ENCODE results near the gene SBNO2.

The SBNO2 gene

DNA sequence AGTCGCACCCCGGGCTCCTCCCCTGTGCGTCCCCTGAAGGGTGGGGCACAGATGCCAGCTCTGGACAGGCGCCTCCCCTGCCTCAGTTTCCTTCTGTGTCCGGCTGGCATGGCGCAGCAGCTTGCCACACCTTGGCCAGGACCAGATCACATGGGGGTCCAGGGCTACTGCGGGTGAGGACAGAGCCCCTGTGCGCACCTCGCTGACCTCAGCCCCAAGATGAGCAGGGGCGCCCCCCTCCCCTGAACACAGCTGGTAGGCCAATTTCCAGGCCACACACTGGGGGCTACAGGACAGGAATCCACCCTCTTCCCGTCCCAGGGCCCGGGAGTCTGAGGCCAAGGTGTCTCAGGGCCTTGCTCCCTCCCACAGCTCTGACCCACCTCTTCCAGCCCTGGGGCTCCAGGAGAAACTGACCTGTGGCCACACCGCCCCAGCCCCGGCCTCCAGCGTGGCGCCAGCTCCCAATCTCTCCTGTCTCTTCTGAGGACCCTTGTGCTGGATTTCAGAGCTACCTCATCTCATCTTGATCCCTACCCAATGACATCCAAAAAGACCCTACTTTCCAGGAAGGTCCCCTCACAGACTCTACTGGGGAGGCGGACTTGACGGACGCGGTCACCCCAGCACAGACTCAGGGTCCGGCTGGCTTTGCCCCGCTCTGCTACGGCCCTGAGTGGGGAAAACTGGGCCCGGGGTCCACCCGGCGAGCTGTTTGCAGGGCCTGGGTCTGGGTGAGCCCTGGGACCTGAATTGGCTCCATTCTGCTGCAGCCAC lies 28.2 kb downstream of the SBNO2 start:
- H3K9ac ChIP-seq (ENCODE audit: low read depth, low read length, poor library complexity, severe bottlenecking) = no peak overlapping the region
- no peaks in the 10 kb centered on the region for H3K4me1 ChIP-seq (ENCODE audit: insufficient read depth, low read length, poor library complexity, severe bottlenecking)
- no peak overlapping the region for H3K4me2 ChIP-seq (ENCODE audit: low read depth, low read length, poor library complexity, severe bottlenecking)
- no peaks in the 10 kb centered on the region for H3F3A ChIP-seq (ENCODE audit: low read depth)
- no peak for TF ChIP-seq EZH2phosphoT487 (IDR thresholded peaks at IDR 0.05; ENCODE audit: borderline replicate concordance)
- TF ChIP-seq, protein P1, sequence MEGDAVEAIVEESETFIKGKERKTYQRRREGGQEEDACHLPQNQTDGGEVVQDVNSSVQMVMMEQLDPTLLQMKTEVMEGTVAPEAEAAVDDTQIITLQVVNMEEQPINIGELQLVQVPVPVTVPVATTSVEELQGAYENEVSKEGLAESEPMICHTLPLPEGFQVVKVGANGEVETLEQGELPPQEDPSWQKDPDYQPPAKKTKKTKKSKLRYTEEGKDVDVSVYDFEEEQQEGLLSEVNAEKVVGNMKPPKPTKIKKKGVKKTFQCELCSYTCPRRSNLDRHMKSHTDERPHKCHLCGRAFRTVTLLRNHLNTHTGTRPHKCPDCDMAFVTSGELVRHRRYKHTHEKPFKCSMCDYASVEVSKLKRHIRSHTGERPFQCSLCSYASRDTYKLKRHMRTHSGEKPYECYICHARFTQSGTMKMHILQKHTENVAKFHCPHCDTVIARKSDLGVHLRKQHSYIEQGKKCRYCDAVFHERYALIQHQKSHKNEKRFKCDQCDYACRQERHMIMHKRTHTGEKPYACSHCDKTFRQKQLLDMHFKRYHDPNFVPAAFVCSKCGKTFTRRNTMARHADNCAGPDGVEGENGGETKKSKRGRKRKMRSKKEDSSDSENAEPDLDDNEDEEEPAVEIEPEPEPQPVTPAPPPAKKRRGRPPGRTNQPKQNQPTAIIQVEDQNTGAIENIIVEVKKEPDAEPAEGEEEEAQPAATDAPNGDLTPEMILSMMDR (conservative IDR thresholded peaks at IDR 0.05; ENCODE audit: low read length) = no peak
- no peak overlapping the region for H2AFZ ChIP-seq (ENCODE audit: low read length)
- peaks cover 3% of the 10 kb centered on the region; the same call in 1 of the 2 replicates for H3K36me3 ChIP-seq (ENCODE audit: insufficient read depth, low read length)
- H4K20me1 ChIP-seq (ENCODE audit: insufficient read depth, low read length, poor library complexity, severe bottlenecking) = no peaks in the 10 kb centered on the region
- H3K79me2 ChIP-seq (ENCODE audit: insufficient read depth, low read length) = no peaks in the 10 kb centered on the region
- H3K9me2 ChIP-seq (replicated peaks; ENCODE audit: low read depth, low read length) = no peaks in the 10 kb centered on the region
- no peaks in the 10 kb centered on the region for H3K9me3 ChIP-seq (ENCODE audit: insufficient read depth, low read depth, low read length)
- no peaks in the 10 kb centered on the region for H3K27me3 ChIP-seq (ENCODE audit: insufficient read depth, low read length, poor library complexity, severe bottlenecking)
- no peak overlapping the region for H3K4me3 ChIP-seq (ENCODE audit: low read length, poor library complexity, severe bottlenecking)

DNA sequence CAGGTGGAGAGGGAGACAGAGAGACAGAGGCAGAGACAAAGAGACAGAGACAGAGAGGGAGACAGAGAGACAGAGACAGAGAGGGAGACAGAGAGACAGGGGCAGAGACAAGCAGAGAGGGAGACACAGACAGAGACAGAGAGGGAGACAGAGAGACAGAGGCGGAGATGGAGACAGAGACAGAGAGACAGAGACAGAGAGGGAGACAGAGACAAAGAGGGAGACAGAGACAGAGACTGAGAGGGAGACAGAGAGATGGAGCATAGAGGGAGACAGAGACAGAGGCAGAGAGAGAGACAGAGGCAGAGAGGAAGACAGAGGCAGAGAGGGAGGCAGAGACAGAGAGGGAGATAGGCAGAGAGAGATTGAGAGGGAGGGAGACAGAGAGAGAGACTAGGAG lies 29.3 kb downstream of the SBNO2 start:
- no peaks in the 10 kb centered on the region for H4K20me1 ChIP-seq (ENCODE audit: insufficient read depth, low read length, poor library complexity, severe bottlenecking)
- no peaks in the 10 kb centered on the region for H3K9me3 ChIP-seq (ENCODE audit: insufficient read depth, low read depth, low read length)
- no peaks in the 10 kb centered on the region for H3K79me2 ChIP-seq (ENCODE audit: insufficient read depth, low read length)
- no peak overlapping the region for H3K9ac ChIP-seq (ENCODE audit: low read depth, low read length, poor library complexity, severe bottlenecking)
- peaks cover 3% of the 10 kb centered on the region; the same call in 1 of the 2 replicates for H3K36me3 ChIP-seq (ENCODE audit: insufficient read depth, low read length)
- no peaks in the 10 kb centered on the region for H3K4me1 ChIP-seq (ENCODE audit: insufficient read depth, low read length, poor library complexity, severe bottlenecking)
- H3K4me2 ChIP-seq (ENCODE audit: low read depth, low read length, poor library complexity, severe bottlenecking) = no peak overlapping the region
- TF ChIP-seq, protein P1 (conservative IDR thresholded peaks at IDR 0.05; ENCODE audit: low read length) = no peak
- no peak for TF ChIP-seq EZH2phosphoT487 (IDR thresholded peaks at IDR 0.05; ENCODE audit: borderline replicate concordance)
- H3K27me3 ChIP-seq (ENCODE audit: insufficient read depth, low read length, poor library complexity, severe bottlenecking) = no peaks in the 10 kb centered on the region
- H2AFZ ChIP-seq (ENCODE audit: low read length) = no peak overlapping the region
- H3F3A ChIP-seq (ENCODE audit: low read depth) = no peaks in the 10 kb centered on the region
- H3K4me3 ChIP-seq (ENCODE audit: low read length, poor library complexity, severe bottlenecking) = no peak overlapping the region
- H3K9me2 ChIP-seq (replicated peaks; ENCODE audit: low read depth, low read length) = no peaks in the 10 kb centered on the region

DNA sequence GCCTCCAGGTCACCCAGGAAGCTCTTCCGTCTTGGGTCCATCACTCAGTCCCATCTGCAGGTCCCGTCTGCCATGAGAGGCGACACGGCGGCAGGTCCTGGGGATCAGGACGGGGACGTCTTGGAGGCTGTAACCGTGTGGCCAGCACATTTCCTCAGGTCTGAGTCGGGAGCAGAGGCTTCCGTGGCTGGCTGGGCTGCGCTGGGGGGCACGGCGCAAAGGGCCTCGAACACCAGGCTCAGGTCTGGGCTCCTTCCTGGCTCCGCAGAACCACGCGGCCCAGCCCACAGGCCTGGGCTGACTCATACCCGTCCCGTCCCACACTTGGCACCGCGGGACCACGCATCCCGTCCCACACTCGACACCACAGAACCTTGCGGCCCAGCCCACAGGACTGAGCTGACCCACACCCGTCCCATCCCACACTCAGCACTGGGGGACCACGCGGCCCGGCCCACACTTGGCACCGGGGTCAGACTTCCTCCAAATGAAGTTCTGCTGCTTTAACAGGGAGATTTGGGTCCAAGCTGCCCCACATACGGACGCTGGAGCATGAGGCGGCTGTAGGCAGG lies 30.2 kb downstream of the SBNO2 start:
- Histone ChIP-seq H3K9me3 (ENCODE audit: insufficient read depth, low read depth, low read length) (no peaks in the 10 kb centered on the region), H3K9me2 (replicated peaks; ENCODE audit: low read depth, low read length) (no peaks in the 10 kb centered on the region), H4K20me1 (ENCODE audit: insufficient read depth, low read length, poor library complexity, severe bottlenecking) (no peaks in the 10 kb centered on the region), H3K4me1 (ENCODE audit: insufficient read depth, low read length, poor library complexity, severe bottlenecking) (no peaks in the 10 kb centered on the region), H3K79me2 (ENCODE audit: insufficient read depth, low read length) (no peaks in the 10 kb centered on the region), H3K36me3 (ENCODE audit: insufficient read depth, low read length) (no peaks in the 10 kb centered on the region; the same call in 1 of the 2 replicates), H3K4me3 (ENCODE audit: low read length, poor library complexity, severe bottlenecking) (no peak overlapping the region), H3K27me3 (ENCODE audit: insufficient read depth, low read length, poor library complexity, severe bottlenecking) (no peaks in the 10 kb centered on the region), H3K4me2 (ENCODE audit: low read depth, low read length, poor library complexity, severe bottlenecking) (no peak overlapping the region), H3F3A (ENCODE audit: low read depth) (no peaks in the 10 kb centered on the region), H2AFZ (ENCODE audit: low read length) (no peak overlapping the region), H3K9ac (ENCODE audit: low read depth, low read length, poor library complexity, severe bottlenecking) (no peak overlapping the region)
- TF ChIP-seq, protein P1 (conservative IDR thresholded peaks at IDR 0.05; ENCODE audit: low read length) = no peak
- no peak for TF ChIP-seq EZH2phosphoT487 (IDR thresholded peaks at IDR 0.05; ENCODE audit: borderline replicate concordance)

All from Loucy (cell line).